Subcutaneous adipose tissue (tissue), 4 donors: Measurements from ENCODE around the gene SORBS1. TPM values are rescaled to one million over a fixed set of nuclear protein-coding genes. Genes with fewer than 3 reads are reported as not detected.

Experiments used
- total RNA-seq, 4 donors: library from RNA; depleted of rRNA; stranded (reverse); fragments of >200 nt; gene quantifications; one replicate each; pipeline ENCODE4 v1.1.0, GENCODE V29; 2016
- TF ChIP-seq, protein P1 (sequence below): fragments of 450-650 bp; IDR thresholded peaks from one replicate; pipeline ENCODE4 v1.5.1; 2016; ENCODE audit warnings: low read depth, mild to moderate bottlenecking, control low read depth, antibody characterized with exemption, moderate library complexity

The SORBS1 gene
- total RNA-seq, 4 donors from 2014 or later, result 460 to 715 (median 623) TPM

DNA sequence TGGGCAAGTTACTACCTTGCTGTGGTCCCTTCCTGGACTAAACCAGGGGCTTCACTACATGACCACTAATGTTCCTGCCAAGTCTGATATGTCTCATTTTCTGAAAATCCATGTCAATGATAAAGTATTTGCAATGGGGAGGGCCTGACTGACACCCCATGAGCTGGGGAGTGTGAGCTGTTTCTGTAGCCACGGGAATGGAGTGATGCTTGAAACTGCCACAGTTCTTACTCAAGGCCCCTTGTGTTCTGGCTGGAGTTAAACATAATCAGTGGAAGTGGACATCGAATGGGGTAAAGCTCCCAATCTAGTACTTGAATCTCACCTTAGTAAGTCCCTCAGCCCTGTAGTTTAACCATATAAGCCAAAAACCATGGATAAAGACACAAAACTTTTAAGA lies 208.5 kb downstream of the SORBS1 start:
- TF ChIP-seq, protein P1, sequence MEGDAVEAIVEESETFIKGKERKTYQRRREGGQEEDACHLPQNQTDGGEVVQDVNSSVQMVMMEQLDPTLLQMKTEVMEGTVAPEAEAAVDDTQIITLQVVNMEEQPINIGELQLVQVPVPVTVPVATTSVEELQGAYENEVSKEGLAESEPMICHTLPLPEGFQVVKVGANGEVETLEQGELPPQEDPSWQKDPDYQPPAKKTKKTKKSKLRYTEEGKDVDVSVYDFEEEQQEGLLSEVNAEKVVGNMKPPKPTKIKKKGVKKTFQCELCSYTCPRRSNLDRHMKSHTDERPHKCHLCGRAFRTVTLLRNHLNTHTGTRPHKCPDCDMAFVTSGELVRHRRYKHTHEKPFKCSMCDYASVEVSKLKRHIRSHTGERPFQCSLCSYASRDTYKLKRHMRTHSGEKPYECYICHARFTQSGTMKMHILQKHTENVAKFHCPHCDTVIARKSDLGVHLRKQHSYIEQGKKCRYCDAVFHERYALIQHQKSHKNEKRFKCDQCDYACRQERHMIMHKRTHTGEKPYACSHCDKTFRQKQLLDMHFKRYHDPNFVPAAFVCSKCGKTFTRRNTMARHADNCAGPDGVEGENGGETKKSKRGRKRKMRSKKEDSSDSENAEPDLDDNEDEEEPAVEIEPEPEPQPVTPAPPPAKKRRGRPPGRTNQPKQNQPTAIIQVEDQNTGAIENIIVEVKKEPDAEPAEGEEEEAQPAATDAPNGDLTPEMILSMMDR, result no peak

DNA sequence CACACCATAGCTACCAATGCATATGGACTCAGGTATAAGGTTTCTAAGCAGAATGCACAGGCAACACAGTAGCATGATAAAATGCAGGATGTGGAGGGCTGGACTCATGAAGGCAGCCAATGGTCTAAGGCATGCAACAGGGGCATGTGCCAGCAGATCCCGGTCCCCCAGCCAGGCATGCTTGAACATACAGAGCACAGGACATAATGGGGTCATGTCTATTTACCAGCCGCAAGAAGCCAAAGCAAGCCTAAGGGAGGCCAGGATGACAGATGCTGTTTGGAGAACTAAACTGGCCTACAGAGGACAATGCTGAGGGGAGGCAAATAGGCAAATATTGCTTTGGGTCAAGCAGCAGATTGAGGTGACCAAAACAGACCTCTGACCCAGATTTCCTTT lies 210.3 kb downstream of the SORBS1 start:
- TF ChIP-seq, protein P1, result no peak

DNA sequence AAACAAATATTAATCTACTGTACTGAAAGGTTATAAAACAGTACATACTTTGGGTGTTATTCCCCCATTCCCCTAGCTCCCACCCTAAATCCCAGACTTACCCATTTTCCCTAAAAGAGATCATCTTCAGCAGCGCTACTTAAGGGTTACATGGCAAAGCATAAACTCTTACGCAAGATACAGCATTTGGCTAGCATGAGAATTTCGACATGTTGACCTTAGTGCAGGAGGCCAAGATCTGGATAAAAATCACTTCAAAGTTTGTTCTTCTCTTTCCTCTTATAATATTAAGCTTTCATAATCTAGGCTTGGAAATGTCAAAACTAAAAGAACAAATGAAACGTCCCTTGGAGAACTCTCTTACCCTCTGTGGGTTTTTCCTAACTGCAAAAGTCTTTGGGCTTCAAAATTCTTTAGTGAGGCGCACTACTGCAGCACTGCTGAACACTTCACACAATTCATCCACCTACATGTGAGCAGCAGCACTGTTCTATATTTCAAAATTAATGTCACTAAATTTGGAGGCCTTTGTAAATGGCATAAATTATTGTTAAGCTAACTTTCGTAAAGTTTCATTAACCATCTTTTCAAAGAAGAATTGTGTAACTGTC lies 210.8 kb downstream of the SORBS1 start:
- TF ChIP-seq, protein P1, result no peak

DNA sequence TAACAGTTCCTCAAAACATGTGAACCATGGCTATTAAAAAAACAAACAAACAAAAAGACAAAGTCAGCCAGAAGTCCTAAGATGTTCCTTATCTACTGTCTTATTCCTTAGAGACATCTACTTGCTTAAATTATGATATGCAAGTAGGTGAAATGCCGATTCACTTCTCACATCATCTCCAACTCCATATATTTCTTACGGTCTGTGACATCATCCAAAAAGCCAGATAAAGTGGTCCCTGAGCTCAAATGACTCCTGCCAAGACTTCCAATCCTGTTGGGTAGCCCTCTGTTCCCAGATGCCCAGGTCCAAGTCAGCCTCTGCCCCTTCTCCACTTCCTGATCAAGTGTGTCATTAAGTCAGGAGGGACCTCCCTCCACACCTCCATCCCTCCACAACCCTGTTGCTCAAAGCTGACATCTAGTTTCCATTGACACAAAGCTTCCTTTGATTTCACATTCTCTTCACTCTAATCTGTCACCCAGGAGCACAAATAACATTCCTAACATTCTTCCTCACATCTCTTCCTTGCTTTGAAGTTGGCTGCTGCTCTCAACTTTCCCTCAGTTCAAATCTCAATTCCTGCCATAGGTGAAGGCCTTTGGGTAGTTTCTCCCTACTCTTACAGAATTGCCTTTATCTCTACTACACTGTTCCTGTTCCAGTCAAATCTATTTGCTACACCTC lies 214.3 kb downstream of the SORBS1 start:
- TF ChIP-seq, protein P1, result no peak

DNA sequence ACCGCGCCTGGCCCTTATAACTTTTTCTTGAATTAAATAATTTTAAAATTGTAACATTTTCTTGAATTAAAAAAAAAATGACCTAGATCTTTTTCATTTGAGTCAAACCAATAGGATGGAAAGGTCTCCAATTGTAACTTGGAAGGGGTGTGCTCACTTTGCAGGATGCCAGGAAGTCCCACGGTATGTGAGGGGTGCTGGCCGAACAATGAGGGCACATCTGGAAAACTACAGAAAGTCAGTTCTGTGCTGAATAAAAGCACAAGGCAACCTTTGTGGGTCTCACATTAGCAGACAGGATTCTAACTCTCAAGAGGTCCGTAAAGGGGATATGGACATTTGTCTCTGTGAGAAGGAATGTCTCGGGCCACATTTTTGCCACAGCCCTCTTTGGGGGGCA lies 217.6 kb downstream of the SORBS1 start:
- TF ChIP-seq, protein P1, result no peak

DNA sequence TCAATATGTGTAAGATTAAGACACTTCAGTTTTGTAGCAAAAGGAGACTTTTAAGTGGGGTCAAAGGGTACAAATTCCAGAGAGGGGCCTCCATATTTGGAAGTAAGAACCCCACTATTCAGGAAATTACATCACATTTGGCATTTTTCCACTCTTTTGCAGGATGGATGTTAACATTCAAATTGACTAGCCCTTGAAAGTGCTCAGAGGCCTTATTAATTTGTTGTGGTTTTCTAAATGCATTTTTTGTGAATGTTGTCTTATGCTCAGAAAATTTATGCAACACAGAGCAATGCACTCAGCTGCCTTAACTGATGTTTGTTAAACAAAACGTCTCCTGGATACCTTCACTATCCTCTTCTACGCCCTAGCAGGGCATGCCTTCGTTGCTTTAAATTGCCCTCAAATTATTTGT lies 219.4 kb downstream of the SORBS1 start:
- TF ChIP-seq, protein P1, result no peak

DNA sequence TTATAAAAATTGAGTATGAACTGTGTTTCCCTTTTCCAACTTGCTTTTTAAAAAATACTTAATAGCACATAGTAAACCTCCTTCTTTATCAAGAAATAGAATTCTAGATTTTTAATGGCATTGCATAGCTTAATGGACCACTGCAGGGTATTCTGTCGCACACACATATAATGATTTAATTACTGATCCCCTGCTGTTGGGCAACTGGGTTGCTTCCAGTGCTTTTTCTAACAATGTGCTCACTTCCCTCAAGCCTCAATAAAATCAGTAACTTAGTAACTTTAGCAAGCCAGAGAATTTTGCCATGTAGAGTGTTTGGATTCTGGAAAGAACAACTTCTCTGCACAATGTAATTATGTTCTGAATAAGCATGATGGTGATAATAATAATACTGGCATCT lies 221.3 kb downstream of the SORBS1 start:
- TF ChIP-seq, protein P1, result no peak
